IMR-90 (cell line): ENCODE measurements around the gene SRP9. TPM values are rescaled to one million over a fixed set of nuclear protein-coding genes. Genes with fewer than 3 reads are reported as not detected.

Experiments used
- ATAC-seq: fragments of 200-7000 bp; cut with Tn5 transposase; 2 replicates; pipeline ENCODE4 v1.9.1; 2020; ENCODE audit warnings: low read depth, mild to moderate bottlenecking, moderate library complexity
- BruUV-seq: library from RNA; stranded (reverse); fragments of 400-500 nt; replicated peaks from 2 replicates; lab custom pipeline; 2021; lab: Mats Ljungman, UMichigan
- CTCF ChIA-PET: fragments of 300-600 bp; formaldehyde crosslinking; extraction: SDS; loops from one replicate; lab custom pipeline; 2021; ENCODE audit warnings: antibody characterized with exemption; lab: Yijun Ruan, JAX
- POLR2A ChIA-PET: fragments of 300-600 bp; sonication (Branson Sonifier 250); formaldehyde crosslinking; loops from one replicate; lab custom pipeline; 2022; ENCODE audit warnings: antibody characterized with exemption; ENCODE audit not compliant: unreplicated experiment; lab: Charles Lee
- DNase-seq: peaks from one replicate; pipeline ENCODE4 v3.0.0; 2013
- H2AFZ ChIP-seq: replicated peaks from 2 replicates; pipeline ENCODE3; 2013; ENCODE audit warnings: low read length, mild to moderate bottlenecking; ENCODE audit not compliant: poor library complexity
- H2AK5ac ChIP-seq: 2 replicates; pipeline ENCODE4 v1.6.1; 2013; ENCODE audit warnings: low read depth, low read length, inconsistent platforms
- H2AK9ac ChIP-seq: replicated peaks from 2 replicates; pipeline ENCODE3; 2013; ENCODE audit warnings: mild to moderate bottlenecking, low read depth, low read length, moderate library complexity; ENCODE audit not compliant: poor library complexity
- H2BK120ac ChIP-seq: 2 replicates; pipeline ENCODE4 v1.6.1; 2013; ENCODE audit warnings: low read depth, low read length, inconsistent platforms
- H2BK15ac ChIP-seq: 3 replicates; pipeline ENCODE4 v1.6.1; 2013; ENCODE audit warnings: low read depth, low read length, inconsistent platforms
- H2BK20ac ChIP-seq: 2 replicates; pipeline ENCODE4 v1.6.1; 2013; ENCODE audit warnings: low read depth, mild to moderate bottlenecking, inconsistent platforms, low read length, moderate library complexity
- H2BK5ac ChIP-seq: 2 replicates; pipeline ENCODE4 v1.6.1; 2013; ENCODE audit warnings: mild to moderate bottlenecking, low read depth, low read length, inconsistent platforms; ENCODE audit not compliant: poor library complexity, severe bottlenecking
- H3K14ac ChIP-seq: replicated peaks from 2 replicates; pipeline ENCODE4 v1.6.1; 2013; ENCODE audit warnings: low read depth, low read length, inconsistent platforms
- H3K18ac ChIP-seq: 2 replicates; pipeline ENCODE4 v1.6.1; 2013; ENCODE audit warnings: low read depth, low read length, control low read depth
- H3K23ac ChIP-seq: 2 replicates; pipeline ENCODE4 v1.6.1; 2013; ENCODE audit warnings: low read depth, low read length, inconsistent platforms
- H3K27ac ChIP-seq: 2 replicates; pipeline ENCODE4 v1.5.1; 2013; ENCODE audit warnings: mild to moderate bottlenecking, control low read depth, low read length; ENCODE audit not compliant: insufficient read depth
- H3K27me3 ChIP-seq: 2 replicates; pipeline ENCODE4 v1.6.1; 2013; ENCODE audit warnings: low read length; ENCODE audit not compliant: control insufficient read depth, insufficient read depth
- H3K36me3 ChIP-seq: 2 replicates; pipeline ENCODE4 v1.6.1; 2013; ENCODE audit warnings: low read length, mixed read lengths; ENCODE audit not compliant: control insufficient read depth, insufficient read depth
- H3K4ac ChIP-seq: 2 replicates; pipeline ENCODE4 v1.6.1; 2013; ENCODE audit warnings: low read depth, low read length, inconsistent platforms
- H3K4me1 ChIP-seq: 2 replicates; pipeline ENCODE4 v1.6.1; 2013; ENCODE audit warnings: low read length, mixed read lengths; ENCODE audit not compliant: control insufficient read depth, insufficient read depth
- H3K4me2 ChIP-seq: 2 replicates; pipeline ENCODE4 v1.6.1; 2013; ENCODE audit warnings: low read depth, mild to moderate bottlenecking, control low read depth, low read length, moderate library complexity
- H3K4me3 ChIP-seq: 2 replicates; pipeline ENCODE4 v1.5.1; 2013; ENCODE audit warnings: low read depth, mild to moderate bottlenecking, control low read depth, low read length, moderate library complexity; ENCODE audit not compliant: insufficient read depth
- H3K56ac ChIP-seq: 2 replicates; pipeline ENCODE4 v1.6.1; 2013; ENCODE audit warnings: low read length, inconsistent platforms; ENCODE audit not compliant: insufficient read depth; ENCODE audit errors: extremely low read depth
- H3K79me1 ChIP-seq, 2 experiments: 2 replicates each; pipeline ENCODE4 v1.6.1; 2013; ENCODE audit warnings: low read length in 2 of 2, inconsistent platforms in 1 of 2, low read depth in 1 of 2
- H3K9ac ChIP-seq: 2 replicates; pipeline ENCODE4 v1.6.1; 2013; ENCODE audit warnings: low read depth, low read length, control low read depth
- H3K9me1 ChIP-seq: 2 replicates; pipeline ENCODE4 v1.6.1; 2013; ENCODE audit warnings: low read length, inconsistent platforms; ENCODE audit not compliant: insufficient read depth
- H3K9me3 ChIP-seq: 2 replicates; pipeline ENCODE4 v1.6.1; 2013; ENCODE audit warnings: low read length; ENCODE audit not compliant: control insufficient read depth, insufficient read depth
- H4K20me1 ChIP-seq: 2 replicates; pipeline ENCODE4 v1.6.1; 2013; ENCODE audit warnings: low read length, inconsistent platforms; ENCODE audit not compliant: insufficient read depth
- H4K5ac ChIP-seq: 2 replicates; pipeline ENCODE4 v1.6.1; 2013; ENCODE audit warnings: mild to moderate bottlenecking, low read depth, low read length, control low read depth
- H4K8ac ChIP-seq, 2 experiments: 2 replicates each; pipeline ENCODE4 v1.6.1; 2013; ENCODE audit warnings: low read depth in 2 of 2, low read length in 2 of 2, control low read depth in 1 of 2, inconsistent platforms in 1 of 2
- H4K91ac ChIP-seq: 2 replicates; pipeline ENCODE4 v1.6.1; 2013; ENCODE audit warnings: low read depth, low read length, inconsistent platforms; ENCODE audit not compliant: insufficient read depth
- MAFK ChIP-seq: IDR thresholded peaks from 2 replicates; pipeline ENCODE4 v1.6.1; 2012; ENCODE audit warnings: low read depth, low read length, improper control_type of control experiment
- POLR2A ChIP-seq: IDR thresholded peaks from 2 replicates; pipeline ENCODE4 v1.6.1; 2012; ENCODE audit warnings: mild to moderate bottlenecking, low read depth, low read length
- WGBS, 2 experiments: methylation state at CpG; one replicate each; pipeline versions ENCODE4 v1.1.5 to v1.1.7; 2013; ENCODE audit warnings: missing lambda C conversion rate in 2 of 2; ENCODE audit not compliant: insufficient read length in 1 of 2; ENCODE audit errors: extremely low coverage in 2 of 2; 5-methylcytosine and 5-hydroxymethylcytosine counted together
- dilution Hi-C: fragments of 300-500 bp; cut with HindIII; formaldehyde crosslinking; loops from one replicate; pipeline ENCODE4 v1.14.3; 2018; ENCODE audit warnings: low sequenced_read_pairs; ENCODE audit not compliant: unreplicated experiment
- in situ Hi-C: fragments of 300-500 bp; cut with MboI; formaldehyde crosslinking; loops from 3 replicates; pipeline ENCODE4 v1.14.3; 2019; ENCODE audit warnings: low sequenced_read_pairs, inconsistent platforms, mixed read lengths
- intact Hi-C: fragments of 100-400 bp; cut with micrococcal nuclease; formaldehyde crosslinking; loops from 2 replicates; pipeline ENCODE4 v1.10.0; 2022
- polyA plus RNA-seq, 3 experiments: library from polyadenylated mRNA; depleted of rRNA; stranded (reverse); fragments of >200 nt; gene quantifications; 2 replicates each; pipeline ENCODE4 v1.2.3, GENCODE V29; 2012; ENCODE audit warnings: low replicate concordance in 1 of 3
- total RNA-seq: library from RNA; depleted of rRNA; stranded (reverse); fragments of >200 nt; gene quantifications from 2 replicates; pipeline ENCODE4 v1.2.3, GENCODE V29; 2012

The SRP9 gene
- total and polyA plus RNA-seq, 2 of the 4 experiments (the other 2 are of a cell fraction): 230 to 295 TPM

DNA sequence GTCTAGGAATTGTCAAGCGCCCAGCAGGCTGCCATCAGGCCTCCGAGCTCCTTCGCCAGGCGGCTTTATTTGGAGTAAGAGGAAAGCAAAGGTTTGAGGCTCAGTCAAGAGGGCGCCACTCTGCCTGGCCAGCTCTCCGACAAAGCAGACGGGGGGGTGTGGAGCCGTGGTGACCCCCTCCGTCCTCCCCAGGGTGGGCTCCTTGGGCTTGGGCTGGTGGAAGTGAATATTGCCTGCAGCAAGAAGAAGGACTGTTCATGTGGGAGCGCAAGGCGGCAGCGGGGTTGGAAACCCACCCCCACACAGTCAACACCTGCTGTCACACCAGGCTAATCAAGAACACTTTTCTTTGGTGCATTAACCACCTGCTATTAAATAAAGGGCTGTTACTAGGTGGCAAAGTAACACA, 46.9 kb downstream of the SRP9 start:
- peaks cover 4% of the 10 kb centered on the region for H3K36me3 ChIP-seq
- intact Hi-C loops (no loop called here), dilution Hi-C loops (no loop called here), in situ Hi-C loops (no loop called here)
- H4K20me1 ChIP-seq: no peaks in the 10 kb centered on the region; the same call in 1 of the 2 replicates
- H3K9me3 ChIP-seq: no peaks in the 10 kb centered on the region
- no peak overlapping the region for H3K4me3 ChIP-seq
- no TSS peak for BruUV-seq
- H3K79me1 ChIP-seq: 0 out of 4 replicates have a peak, but pooled peaks cover 3% of the 10 kb centered on the region in 2 experiments
- H3K23ac ChIP-seq: no peak overlapping the region
- 80% methylated on average over 2 of the region's 12 CpGs; no CpG with 5 or more reads in 1 of the 2 experiments for WGBS, 2 experiments
- 0 out of 2 replicates have a peak, but pooled peaks cover 5% of the 10 kb centered on the region for H3K9me1 ChIP-seq
- no peak overlapping the region for H3K9ac ChIP-seq
- no peak overlapping the region for H3K18ac ChIP-seq
- H4K5ac ChIP-seq: no peak overlapping the region
- no peak overlapping the region for H3K4me2 ChIP-seq
- H4K91ac ChIP-seq: no peak overlapping the region
- H3K4me1 ChIP-seq: peaks cover 2% of the 10 kb centered on the region; the same call in 1 of the 2 replicates
- H2BK5ac ChIP-seq: no peak overlapping the region
- no peaks in the 10 kb centered on the region for H3K27me3 ChIP-seq
- no peak overlapping the region for H2BK20ac ChIP-seq
- ATAC-seq: no peak
- H2BK120ac ChIP-seq: no peak overlapping the region
- DNase-seq: no peak
- ChIA-PET CTCF (no interaction called here), POLR2A (no interaction called here)
- H3K4ac ChIP-seq: no peak overlapping the region
- H3K14ac ChIP-seq: no peak overlapping the region
- TF ChIP-seq MAFK (no peak), POLR2A (no peak)
- H2AK5ac ChIP-seq: no peak overlapping the region
- H3K56ac ChIP-seq: no peak overlapping the region
- no peak overlapping the region for H2AK9ac ChIP-seq
- H2BK15ac ChIP-seq: no peak overlapping the region
- H3K27ac ChIP-seq: no peak overlapping the region
- H2AFZ ChIP-seq: no peak overlapping the region
- no peak overlapping the region for H4K8ac ChIP-seq
